ENCODE measurements around the gene ARPC1A. TPM values are rescaled to one million over a fixed set of nuclear protein-coding genes. Genes with fewer than 3 reads are reported as not detected.
"Not testable (repeated sequence)": the region's sequence is repeated elsewhere in the genome, so short reads cannot be mapped to it uniquely, and the experiment has no call there.

The ARPC1A gene
- total RNA-seq, 1 experiment from 2014 or later = 149 TPM

GRCh38 chr7:99355098-99355497, 29.4 kb downstream of the ARPC1A start:
- TF ChIP-seq, protein P1, sequence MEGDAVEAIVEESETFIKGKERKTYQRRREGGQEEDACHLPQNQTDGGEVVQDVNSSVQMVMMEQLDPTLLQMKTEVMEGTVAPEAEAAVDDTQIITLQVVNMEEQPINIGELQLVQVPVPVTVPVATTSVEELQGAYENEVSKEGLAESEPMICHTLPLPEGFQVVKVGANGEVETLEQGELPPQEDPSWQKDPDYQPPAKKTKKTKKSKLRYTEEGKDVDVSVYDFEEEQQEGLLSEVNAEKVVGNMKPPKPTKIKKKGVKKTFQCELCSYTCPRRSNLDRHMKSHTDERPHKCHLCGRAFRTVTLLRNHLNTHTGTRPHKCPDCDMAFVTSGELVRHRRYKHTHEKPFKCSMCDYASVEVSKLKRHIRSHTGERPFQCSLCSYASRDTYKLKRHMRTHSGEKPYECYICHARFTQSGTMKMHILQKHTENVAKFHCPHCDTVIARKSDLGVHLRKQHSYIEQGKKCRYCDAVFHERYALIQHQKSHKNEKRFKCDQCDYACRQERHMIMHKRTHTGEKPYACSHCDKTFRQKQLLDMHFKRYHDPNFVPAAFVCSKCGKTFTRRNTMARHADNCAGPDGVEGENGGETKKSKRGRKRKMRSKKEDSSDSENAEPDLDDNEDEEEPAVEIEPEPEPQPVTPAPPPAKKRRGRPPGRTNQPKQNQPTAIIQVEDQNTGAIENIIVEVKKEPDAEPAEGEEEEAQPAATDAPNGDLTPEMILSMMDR (IDR thresholded peaks at IDR 0.05; ENCODE audit: unreplicated experiment) = no peak
- Mint-ChIP-seq H3K27ac (ENCODE audit: low read depth, unreplicated experiment) (no peak overlapping the region), H3K4me3 (ENCODE audit: unreplicated experiment) (no peak overlapping the region), H3K4me1 (ENCODE audit: insufficient read depth, unreplicated experiment) (no peaks in the 10 kb centered on the region), H3K9me3 (ENCODE audit: unreplicated experiment) (no peaks in the 10 kb centered on the region), H3K36me3 (ENCODE audit: insufficient read depth, unreplicated experiment) (peaks cover 84% of the 10 kb centered on the region), H3K27me3 (ENCODE audit: insufficient read depth, unreplicated experiment) (no peaks in the 10 kb centered on the region)
- no TSS peak for BruUV-seq (replicated peaks)
- CTCF ChIA-PET = interaction anchor here (0.8 kb wide), 1 partner anchor 11 kb away, joined by 3 read pairs; no protein-coding TSS in a partner anchor
- intact Hi-C loops (cut with micrococcal nuclease) = no loop called here
- no peak for DNase-seq (ENCODE audit: unreplicated experiment)
- POLR2A ChIA-PET = no interaction called here

DNA sequence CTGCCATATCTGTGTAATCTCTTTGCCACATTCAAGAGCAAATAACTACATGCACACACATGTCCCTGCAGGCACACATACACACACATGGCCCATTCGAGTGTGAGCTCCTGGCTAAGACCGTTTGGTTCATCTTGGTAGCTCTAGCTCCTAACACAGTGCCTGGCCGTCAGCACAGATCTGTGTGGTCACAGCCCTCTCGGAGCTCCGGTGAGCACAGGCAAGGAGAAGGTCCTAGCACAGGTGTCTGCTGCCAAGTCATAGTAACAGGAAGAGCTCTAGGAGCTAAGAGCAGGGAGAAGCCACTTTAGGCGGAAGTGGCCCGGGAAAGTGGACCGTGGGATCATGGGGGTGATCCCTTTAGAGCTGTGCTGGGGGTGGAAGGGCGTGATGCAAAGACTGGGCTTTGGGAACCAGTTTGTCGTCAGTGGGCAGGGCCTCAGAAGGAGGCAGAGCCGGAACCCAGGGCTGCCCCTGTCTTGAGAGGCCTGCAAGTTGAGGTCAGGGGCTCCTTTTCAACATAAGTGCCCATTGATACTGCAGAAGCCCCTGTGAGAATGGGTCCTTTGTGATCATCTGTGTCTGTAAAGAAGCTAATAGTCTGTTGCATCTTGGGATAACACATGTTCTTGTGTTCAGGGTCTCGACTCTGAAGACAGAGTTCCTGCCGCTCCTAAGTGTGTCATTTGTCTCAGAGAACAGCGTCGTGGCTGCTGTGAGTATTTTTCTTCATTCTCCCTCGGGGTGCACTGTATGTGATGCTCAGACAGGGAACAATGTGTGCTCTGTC, 32.2 kb downstream of the ARPC1A start:
- H3K4me1 Mint-ChIP-seq (ENCODE audit: insufficient read depth, unreplicated experiment) = no peaks in the 10 kb centered on the region
- CTCF ChIA-PET = interaction anchor here (0.5 to 1.0 kb wide), 3 partner anchors 12 to 61 kb away, joined by 3 read pairs; no protein-coding TSS in a partner anchor
- intact Hi-C loops (cut with micrococcal nuclease) = no loop called here
- peaks cover 95% of the 10 kb centered on the region for H3K36me3 Mint-ChIP-seq (ENCODE audit: insufficient read depth, unreplicated experiment)
- TF ChIP-seq, protein P1 (IDR thresholded peaks at IDR 0.05; ENCODE audit: unreplicated experiment) = no peak
- no TSS peak for BruUV-seq (replicated peaks)
- no peak for DNase-seq (ENCODE audit: unreplicated experiment)
- H3K4me3 Mint-ChIP-seq (ENCODE audit: unreplicated experiment) = no peak overlapping the region
- no peaks in the 10 kb centered on the region for H3K9me3 Mint-ChIP-seq (ENCODE audit: unreplicated experiment)
- POLR2A ChIA-PET = interaction anchor here (0.6 to 1.6 kb wide), 3 partner anchors 32 to 142 kb away, joined by 3 to 4 read pairs (median 3); partner anchors contain the start of genes ARPC1A and ZNF394
- H3K27ac Mint-ChIP-seq (ENCODE audit: low read depth, unreplicated experiment) = no peak overlapping the region
- H3K27me3 Mint-ChIP-seq (ENCODE audit: insufficient read depth, unreplicated experiment) = no peaks in the 10 kb centered on the region

DNA sequence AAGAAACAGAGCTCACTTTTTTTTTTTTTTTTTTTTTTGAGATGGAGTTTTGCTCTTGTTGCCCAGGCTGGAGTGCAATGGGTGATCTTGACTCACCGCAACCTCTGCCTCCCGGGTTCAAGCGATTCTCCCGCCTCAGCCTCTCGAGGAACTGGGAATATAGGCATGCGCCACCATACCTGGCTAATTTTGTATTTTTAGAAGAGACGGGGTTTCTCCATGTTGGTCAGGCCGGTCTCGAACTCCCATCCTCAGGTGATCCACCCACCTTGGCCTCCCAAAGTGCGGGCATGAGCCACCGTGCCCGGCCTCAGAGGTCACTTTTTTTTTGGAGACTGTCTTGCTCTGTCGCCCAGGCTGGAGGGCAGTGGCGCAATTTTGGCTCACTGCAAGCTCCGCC, 32.8 kb downstream of the ARPC1A start:
- BruUV-seq (replicated peaks); H3K27me3 Mint-ChIP-seq (ENCODE audit: insufficient read depth, unreplicated experiment); H3K4me3 Mint-ChIP-seq (ENCODE audit: unreplicated experiment); POLR2A ChIA-PET; DNase-seq (ENCODE audit: unreplicated experiment); H3K27ac Mint-ChIP-seq (ENCODE audit: low read depth, unreplicated experiment); H3K4me1 Mint-ChIP-seq (ENCODE audit: insufficient read depth, unreplicated experiment); intact Hi-C loops (cut with micrococcal nuclease); H3K9me3 Mint-ChIP-seq (ENCODE audit: unreplicated experiment): not testable (repeated sequence)
- CTCF ChIA-PET = interaction anchor here (1.0 kb wide), 1 partner anchor 11 kb away, joined by 3 read pairs; no protein-coding TSS in a partner anchor
- H3K36me3 Mint-ChIP-seq (ENCODE audit: insufficient read depth, unreplicated experiment) = peaks cover 98% of the 10 kb centered on the region

- Mint-ChIP-seq H3K27me3 (ENCODE audit: insufficient read depth, unreplicated experiment) (no peaks in the 10 kb centered on the region), H3K27ac (ENCODE audit: low read depth, unreplicated experiment) (no peak overlapping the region), H3K36me3 (ENCODE audit: insufficient read depth, unreplicated experiment) (peaks cover 98% of the 10 kb centered on the region), H3K9me3 (ENCODE audit: unreplicated experiment) (no peaks in the 10 kb centered on the region), H3K4me1 (ENCODE audit: insufficient read depth, unreplicated experiment) (no peaks in the 10 kb centered on the region), H3K4me3 (ENCODE audit: unreplicated experiment) (no peak overlapping the region)
- intact Hi-C loops (cut with micrococcal nuclease) = no loop called here
- CTCF ChIA-PET = interaction anchor here (0.5 to 1.3 kb wide), 3 partner anchors 12 to 774 kb away, joined by 3 read pairs; no protein-coding TSS in a partner anchor
- BruUV-seq (replicated peaks) = no TSS peak
- POLR2A ChIA-PET = interaction anchor here (1.1 kb wide), 1 partner anchor 9 kb away, joined by 4 read pairs; no protein-coding TSS in a partner anchor
- TF ChIP-seq, protein P1 (IDR thresholded peaks at IDR 0.05; ENCODE audit: unreplicated experiment) = no peak
- no peak for DNase-seq (ENCODE audit: unreplicated experiment)
These were observed 33.9 kb downstream of the ARPC1A start for GRCh38 chr7:99359465-99360154.
